CD4-positive, alpha-beta T cell treated with Interleukin-6 for 4 hours (primary cell): ENCODE data around the gene TMC8.
"Not testable (repeated sequence)": the region's sequence is repeated elsewhere in the genome, so short reads cannot be mapped to it uniquely, and the experiment has no call there.

ENCODE experiments used
- DNase-seq: peaks from one replicate; pipeline ENCODE4 v3.0.0-alpha.2; 2020; ENCODE audit warnings: mixed read lengths

The TMC8 gene

GRCh38 chr17:78138204-78139060 is 7.9 kb downstream of the TMC8 start:
- no peak for DNase-seq

- not testable (repeated sequence) for DNase-seq
Observed at GRCh38 chr17:78139861-78140168, 9.2 kb downstream of the TMC8 start.

GRCh38 chr17:78140169-78141051 is 9.8 kb downstream of the TMC8 start:
- DNase-seq = peak; percentile 93

GRCh38 chr17:78141437-78142118 is 11.0 kb downstream of the TMC8 start:
- DNase-seq = no peak

GRCh38 chr17:78142119-78142861 is 11.7 kb downstream of the TMC8 start:
- DNase-seq = no peak

- no peak for DNase-seq
Observed at GRCh38 chr17:78143214-78144146, 12.9 kb downstream of the TMC8 start.

- no peak for DNase-seq
Observed at GRCh38 chr17:78144147-78144719, 13.7 kb downstream of the TMC8 start.

GRCh38 chr17:78144736-78145641 is 14.4 kb downstream of the TMC8 start:
- no peak for DNase-seq

- no peak for DNase-seq
Observed at GRCh38 chr17:78146471-78146869, 15.9 kb downstream of the TMC8 start.

- no peak for DNase-seq
Observed at GRCh38 chr17:78146881-78147280, 16.3 kb downstream of the TMC8 start.

- peak; percentile 22 for DNase-seq
Observed at GRCh38 chr17:78147315-78147998, 16.9 kb downstream of the TMC8 start.

GRCh38 chr17:78148286-78149016 is 17.9 kb downstream of the TMC8 start:
- DNase-seq = no peak

- DNase-seq = no peak
Observed at GRCh38 chr17:78151514-78152008, 21.0 kb downstream of the TMC8 start.

- DNase-seq = no peak
Observed at GRCh38 chr17:78154903-78155811, 24.6 kb downstream of the TMC8 start.

GRCh38 chr17:78159575-78160158 is 29.1 kb downstream of the TMC8 start:
- DNase-seq = no peak

GRCh38 chr17:78163881-78164747 is 33.5 kb downstream of the TMC8 start:
- DNase-seq = no peak
